GM21529 (cell line): ENCODE measurements around the gene GREM2.

Experiments used
- ATAC-seq: cut with Tn5 transposase; IDR thresholded peaks from one replicate; pipeline ENCODE4 v1.9.1; 2021; ENCODE audit not compliant: unreplicated experiment

Gene GREM2

DNA sequence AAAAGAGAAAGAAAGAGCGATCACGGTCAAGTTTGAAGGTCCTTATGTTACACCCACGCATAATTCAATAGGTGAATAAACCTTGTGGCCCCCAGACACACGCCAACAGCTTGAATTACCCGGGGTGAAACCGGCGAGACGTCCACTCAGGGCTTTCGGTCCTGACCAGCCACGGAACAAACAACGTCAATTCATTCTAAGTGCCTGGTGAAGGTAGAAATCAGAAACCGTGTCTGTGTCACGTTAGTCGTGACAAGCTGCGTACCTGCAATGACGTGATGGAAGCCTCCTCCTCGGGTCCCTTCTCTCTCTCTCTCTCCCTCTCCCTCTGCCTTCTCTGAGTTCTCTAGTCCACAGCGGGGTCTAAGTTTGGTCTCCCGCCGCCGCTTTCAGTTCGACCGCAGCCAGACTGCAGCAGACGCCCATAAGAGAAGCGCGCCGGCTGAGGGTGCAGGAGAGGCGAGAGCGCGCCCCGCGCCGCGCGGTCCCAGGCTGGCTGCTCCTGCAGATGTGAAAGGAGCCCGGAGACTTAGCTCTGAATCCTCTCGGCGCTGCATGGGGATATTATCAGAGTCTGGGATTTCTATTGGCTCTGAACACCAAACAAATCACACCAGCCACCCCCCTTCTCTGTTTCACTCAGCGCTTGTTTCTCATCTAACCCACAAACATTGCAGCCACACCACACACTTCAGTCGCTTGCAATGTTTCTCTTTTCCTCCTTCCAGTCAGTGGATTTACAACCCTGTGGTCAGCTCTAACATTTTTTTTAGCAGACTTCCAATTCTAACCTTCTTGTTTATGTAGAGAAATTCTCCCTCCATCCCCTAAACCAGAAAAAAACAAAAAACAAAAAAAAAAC, at the start of gene GREM2:
GREM2 (minus strand) TSS at position 537 of the 862 bp plus-strand sequence. CDS start 118,680 bp downstream, outside the sequence.
- ATAC-seq = peak; percentile 87

DNA sequence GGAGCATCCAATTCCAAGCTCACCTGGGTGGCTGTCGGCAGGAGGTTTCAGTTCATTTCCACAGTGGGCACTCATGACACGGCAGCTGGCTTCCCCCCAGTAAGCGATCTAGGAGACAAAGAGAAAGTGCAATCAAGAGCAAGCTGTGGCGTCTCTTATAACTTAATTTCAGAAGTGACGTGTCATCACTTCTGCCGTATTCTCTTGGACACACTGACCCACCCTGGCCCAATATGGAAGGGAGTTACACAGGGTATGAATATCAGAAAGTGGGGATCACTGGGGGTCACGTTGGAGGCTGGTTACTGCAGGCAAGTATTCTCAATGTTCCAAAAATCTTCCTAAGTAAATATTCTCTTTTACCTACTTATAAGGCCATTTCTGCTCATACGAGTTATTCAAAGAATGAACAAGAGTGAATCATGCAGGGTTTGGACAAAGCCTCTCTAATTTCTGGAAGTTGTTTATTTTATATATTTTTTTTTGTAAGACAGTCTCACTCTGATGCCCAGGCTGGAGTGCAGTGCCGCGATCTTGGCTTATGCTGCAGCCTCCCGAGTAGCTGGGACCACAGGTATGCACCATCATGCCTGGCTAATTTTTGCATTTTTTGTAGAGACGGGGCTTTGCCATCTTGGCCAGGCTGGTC, 46.5 kb upstream of the GREM2 start:
- no peak for ATAC-seq

DNA sequence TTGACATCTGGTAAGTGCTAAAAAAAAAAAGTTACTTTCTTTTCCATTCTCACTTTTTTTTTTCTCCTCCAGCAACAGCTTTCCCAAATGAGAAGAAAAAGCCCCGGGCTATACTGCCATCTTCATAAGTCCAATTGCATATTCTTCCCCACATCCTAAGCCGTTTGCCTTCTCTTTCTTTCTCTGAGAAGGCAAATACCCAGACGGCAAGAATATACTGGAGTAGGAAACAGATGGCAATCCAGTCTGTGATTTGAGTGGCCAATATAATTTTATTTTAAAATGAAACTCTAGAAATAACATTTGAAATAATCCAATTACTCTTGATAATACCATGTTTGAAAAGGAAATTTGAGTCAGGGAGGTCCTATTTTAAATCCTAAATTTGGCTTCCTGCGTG, 44.6 kb upstream of the GREM2 start:
- no peak for ATAC-seq

DNA sequence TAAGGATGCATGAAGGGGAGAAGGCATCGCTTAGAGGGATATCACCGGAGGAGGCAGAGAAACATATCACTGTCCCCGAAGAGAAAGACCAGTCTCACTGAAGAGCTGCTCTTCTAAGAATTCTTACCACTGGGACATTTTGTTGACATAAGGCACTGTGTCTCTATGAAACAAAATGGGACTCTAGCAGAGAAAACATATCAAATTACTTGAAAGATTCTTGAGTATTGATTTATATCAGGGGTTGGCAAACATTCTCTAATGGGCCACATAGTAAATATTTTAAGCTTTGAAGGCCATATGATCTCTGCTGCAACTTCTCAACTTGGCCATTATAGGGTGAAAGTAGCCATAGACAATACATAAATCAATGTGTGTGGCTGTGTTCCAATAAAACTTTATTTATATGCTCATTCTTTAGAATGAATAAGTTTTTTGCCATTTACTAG, 41.0 kb upstream of the GREM2 start:
- ATAC-seq = no peak

DNA sequence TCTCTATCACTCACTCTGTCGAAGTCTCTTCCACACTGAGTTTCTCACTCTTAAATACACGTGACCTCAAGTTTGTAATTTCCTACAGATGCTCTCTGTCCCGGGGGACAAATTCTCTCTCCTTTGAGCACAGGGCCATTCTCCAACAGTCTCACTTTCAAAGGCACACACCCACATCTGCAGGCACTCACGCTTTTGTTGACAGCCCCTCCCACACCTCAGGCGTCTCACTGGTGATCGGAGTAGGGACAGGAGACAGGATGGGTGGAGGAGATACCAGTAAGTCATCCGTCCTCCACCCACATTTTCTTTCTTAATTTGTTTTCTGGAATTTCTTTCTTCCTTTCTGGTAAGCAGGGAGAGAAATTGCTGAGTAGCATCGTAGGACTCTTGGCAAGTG, 40.6 kb upstream of the GREM2 start:
- no peak for ATAC-seq

DNA sequence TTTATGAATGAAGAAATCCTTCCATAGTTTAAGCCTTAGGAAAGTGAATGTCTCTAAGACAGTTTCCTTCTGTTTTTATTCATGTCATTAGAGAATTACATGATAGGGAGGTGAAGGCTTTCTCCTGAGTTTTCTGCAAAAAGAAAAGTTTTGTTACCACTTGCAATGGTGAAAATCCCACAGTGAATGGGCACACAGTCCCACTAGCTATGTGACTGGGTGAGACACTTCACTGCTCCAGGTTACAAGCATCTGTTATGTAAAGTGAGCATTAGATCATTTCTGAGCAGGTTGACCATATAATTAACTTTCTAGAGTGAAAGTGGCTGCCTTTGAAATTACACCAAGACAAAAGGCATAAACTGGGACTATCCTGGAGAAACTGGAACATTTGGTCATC, 38.9 kb upstream of the GREM2 start:
- no peak for ATAC-seq

DNA sequence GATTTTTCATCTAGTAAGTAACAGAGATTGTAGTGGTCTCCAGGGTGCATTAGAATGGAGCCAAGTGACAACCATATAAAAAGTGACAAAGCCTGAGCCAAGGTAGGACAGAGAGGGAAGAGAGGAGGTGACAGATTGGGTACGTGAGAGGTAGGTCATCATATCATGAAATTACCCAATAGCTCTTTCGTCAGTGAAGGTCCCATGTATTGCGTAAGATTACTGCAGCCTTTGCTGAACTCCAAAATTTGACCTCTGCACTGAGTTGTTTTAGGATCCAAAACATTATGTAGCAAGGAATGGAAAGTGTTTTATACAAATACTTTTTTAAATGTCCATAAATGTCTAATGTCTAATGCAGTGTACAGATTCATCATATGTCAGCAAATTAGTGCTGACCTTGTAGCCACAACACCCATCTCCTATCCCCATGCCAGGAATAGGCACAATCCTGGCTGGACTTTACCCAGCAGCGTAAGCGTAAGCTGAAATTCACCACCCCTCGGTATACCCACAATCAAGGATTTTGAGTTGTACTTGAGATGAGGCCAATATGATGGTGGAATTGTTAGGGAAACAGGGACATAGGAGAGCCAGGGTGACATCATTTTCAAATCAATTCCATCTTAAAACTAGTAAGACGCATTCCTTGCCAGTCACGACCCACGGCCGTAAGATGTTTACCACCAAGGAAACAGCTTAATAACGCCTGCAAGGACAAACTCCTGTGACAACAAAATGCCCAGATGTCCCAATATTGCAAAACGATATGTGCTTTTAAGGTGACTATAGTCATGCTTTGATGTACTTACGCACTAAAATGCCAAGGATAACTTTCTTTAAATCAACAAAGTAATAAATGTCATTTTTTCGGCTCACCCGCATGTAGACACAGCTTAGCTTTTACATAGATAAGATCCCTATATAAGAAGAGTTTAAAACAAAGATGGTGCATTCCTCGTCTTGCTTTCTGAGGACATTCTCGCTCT, 38.1 kb upstream of the GREM2 start:
- ATAC-seq = no peak

DNA sequence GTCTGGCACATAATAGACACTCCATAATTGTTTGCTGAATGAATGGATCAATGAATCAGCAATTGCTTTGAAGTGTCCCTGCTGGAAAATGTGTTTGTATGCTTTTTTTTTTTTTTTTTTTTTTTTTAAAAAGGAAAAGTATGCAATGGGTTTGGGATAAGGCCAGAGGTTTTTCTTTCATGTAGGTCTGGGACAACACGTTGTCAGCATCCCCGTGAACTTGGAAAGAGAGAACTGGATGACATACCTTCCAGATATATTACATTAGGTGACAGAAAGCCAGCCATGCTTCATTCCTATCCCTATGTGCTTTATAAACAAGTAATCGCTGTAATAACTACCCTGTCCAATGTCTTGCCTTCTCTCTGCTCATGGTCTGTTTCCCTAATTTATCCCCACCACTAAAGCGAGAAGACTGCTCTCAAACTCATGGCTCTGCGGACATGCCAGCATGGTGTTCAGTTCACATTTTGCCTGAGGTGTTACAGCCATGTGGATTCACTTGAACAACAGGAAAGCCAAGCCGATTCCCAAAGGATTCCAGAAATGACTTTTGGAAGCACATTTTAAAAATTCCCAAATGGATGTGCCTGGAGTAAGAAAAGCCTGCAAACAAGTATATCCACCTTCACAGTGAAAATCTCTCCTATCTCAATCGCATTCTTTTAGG, 34.8 kb upstream of the GREM2 start:
- no peak for ATAC-seq

DNA sequence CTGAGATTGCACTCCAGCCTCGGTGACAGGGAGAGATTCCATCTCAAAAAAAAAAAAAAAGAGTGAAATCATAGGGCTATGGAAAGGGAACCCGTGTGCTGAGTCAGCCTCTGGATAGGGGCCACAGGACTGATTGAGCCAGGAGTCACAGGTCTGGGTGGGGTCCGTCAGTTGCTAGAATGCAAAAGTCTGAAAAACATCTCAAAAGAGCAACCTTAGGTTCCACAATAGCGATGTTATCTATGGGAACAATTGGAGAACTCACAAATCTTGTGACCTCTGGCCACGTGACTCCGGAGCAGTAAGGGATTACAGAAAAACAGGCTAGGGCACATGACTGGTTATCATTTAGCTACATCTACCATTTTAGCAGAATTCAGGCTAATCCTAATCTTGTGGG, 32.8 kb upstream of the GREM2 start:
- no peak for ATAC-seq

DNA sequence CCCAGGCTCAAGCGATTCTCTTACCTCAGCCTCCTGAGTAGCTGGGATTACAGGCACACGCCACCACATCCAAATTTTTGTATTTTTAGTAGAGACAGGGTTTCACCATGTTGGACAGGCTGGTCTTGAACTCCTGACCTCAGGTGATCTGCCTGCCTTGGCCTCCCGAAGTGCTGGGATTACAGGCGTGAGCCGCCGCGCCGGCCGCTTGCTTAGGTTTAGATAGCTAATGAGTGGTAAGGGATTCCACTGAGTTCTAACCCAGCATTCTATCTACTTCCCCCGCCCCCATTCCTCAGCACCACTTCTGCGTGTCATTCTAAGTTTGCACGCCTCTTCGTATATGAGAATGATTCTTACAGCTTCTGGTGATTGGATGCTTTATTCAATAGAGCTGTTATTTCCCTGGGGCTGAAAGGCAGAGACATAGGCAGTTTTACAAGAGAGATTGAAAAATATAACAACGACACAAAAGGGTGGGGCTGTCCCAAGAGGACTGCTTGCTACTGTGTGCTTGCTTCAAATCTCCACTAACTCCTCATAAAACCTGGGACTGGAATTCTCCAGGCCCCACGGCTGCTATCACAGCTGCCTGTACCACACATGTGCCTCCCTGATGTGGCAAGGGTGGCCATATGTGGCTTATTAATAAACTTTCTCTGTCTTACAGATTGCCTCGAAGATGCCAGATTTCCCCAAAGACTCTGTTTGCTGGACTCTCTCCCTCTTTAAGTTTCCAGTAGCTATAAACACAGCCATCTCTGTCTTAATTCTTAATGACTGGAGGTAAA, 23.7 kb upstream of the GREM2 start:
- ATAC-seq = no peak

DNA sequence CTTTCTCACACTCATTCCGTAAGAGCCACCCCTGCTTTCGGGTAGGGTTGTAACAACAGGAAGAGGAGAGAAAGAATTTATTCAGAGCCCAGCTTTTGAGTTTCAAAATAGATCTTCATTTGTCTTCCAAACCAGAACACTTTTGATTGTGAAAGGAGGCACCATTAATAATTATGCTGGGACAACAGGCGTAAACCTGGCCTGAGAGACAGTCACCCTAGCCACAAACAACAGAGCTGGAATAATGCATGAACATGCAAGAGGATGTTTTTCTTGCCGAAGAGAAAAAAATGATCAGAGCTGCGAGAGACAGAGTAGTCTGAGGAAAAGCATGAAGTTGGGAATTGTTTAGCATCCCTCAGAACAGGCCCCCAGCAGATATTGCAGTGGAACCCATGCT, 18.5 kb upstream of the GREM2 start:
- ATAC-seq = no peak

DNA sequence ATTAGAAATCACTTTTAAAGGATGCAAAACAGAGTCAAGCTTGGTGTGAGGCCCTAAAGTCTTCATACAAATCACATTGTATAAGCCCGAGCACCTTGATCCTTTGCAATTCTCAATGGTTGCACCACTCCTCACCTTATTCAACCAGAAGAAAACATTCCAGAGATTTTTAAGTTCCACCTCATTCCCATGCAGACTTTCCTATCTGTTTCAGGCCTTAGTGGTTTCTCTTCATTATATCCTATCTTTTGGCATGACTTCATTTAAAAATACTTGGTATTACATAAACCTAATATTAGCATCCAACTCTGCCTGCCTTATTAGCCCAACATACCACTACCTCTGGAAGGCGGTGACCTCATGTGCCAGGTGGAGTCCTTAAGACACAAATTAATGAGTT, 9.3 kb upstream of the GREM2 start:
- no peak for ATAC-seq

DNA sequence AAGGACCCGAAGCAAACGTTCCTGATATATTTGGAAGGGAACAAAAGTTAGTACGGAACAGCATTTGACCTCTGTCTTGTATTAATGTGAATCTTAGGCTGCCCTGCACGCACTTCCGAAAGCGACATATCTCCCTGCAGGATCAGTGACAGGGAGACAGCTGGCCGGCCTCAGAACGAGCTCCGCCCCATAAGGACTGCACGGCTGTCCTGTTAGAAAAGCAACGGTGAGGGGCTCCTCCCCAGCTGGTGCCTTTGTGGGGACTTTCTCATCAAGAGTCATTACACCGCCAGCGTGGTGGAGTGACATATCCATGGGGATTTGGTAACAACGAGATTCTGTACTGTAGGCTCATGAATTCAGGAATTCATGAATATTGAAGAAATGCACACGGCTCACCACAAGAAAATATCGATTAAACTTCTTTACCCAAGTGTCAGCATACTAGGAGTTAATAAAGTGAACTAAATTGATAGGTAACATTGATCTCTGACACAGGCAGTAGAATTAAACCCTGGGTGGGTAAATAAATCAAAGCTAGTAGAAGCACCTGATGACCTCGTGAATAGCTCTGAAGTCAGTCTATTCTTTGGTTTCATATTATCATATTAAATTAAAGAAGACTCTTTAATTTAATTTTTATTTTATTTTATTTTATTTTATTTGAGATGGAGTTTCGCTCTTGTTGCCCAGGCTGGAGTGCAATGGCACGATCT, 8.1 kb upstream of the GREM2 start:
- ATAC-seq = no peak

DNA sequence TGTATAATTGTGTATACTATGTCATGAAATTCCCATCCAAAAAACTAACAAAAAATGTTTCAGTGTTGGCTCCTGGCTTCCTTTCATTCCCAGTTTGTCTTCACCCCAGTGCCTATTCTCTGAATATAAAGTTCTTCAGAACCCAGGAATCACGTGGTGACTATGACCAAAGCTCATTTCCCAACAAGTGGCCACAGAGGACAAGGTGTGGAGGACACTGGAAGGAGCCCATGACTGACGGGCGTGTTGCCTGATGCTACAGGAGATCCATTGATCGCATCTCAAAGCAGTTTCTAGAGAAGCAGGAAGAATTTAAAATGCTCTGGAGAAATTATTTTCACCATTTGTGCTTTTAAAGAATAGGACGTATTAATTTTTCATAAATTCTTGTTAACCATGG, 7.4 kb upstream of the GREM2 start:
- no peak for ATAC-seq

DNA sequence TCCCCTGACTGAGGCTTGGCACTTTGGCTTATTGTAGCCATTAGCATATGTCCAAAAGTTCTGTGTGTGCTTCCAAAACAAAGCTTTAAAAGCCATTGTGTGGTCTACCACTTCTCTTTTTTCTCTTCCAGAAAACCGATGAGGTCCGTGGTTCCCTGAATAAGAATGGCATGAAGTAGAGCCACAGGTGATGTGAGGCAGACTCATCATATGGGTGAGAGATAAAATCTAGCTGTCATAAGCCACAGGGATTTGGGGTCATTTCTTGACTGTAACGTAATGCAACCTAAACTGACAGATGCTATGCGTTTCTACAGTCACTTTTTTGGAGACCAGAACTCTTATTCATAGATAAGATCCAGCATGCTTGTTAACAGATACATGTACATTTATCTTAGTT, 7.0 kb upstream of the GREM2 start:
- no peak for ATAC-seq

DNA sequence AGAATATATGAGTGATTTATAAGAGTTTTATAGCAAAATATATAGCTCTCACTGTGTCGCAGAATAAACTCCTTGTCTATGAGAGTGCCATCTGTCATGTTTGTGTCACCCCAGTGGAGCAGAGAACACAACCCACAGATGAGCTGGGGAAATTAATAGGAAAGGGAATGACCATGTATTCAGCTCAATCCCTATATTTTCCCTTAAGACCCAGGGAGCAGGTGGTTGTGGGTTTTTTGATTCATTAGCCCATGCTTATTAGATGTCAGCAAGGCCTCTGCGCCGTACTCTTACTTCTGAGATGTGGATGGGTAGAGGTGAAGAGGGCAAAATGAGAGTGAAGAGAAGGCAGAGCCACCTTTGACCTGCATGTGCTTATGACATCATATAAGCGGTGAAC, 4.1 kb upstream of the GREM2 start:
- no peak for ATAC-seq

DNA sequence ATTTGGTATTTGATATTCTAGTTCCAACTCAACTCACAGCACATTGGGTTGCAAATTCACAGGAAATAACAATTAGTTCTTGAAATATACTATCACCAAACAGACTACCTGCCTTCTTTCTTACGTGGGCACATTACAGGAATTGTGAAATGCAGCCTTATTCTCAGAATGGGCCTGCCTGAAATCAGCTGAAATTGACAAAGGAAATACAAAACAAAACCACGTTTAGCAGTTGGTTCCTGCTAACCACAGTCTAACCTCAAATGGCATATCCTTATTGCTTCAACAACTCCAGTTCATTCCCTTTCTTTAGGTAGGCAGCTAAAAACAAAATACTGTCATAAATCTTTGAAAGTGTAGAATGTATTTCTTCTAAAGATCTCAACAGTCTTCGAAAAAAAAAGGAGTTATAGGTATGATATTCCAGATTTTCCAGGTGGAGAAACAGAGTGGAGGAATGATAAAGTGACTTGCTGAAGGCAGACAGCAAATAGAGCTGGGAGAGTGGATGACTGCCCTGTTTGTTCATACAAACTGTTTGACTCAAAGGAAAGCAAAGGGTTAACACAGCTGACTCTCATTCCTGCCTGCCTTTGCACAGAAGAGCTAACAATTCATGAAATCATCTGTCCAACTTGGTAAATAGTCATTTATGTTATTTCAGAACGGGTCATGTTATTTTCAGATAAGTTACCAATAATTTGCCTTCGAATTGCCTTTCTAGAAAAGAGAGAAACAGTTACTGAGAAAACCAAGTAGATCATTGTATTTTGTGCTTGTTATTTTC, 1.6 kb upstream of the GREM2 start:
- no peak for ATAC-seq

DNA sequence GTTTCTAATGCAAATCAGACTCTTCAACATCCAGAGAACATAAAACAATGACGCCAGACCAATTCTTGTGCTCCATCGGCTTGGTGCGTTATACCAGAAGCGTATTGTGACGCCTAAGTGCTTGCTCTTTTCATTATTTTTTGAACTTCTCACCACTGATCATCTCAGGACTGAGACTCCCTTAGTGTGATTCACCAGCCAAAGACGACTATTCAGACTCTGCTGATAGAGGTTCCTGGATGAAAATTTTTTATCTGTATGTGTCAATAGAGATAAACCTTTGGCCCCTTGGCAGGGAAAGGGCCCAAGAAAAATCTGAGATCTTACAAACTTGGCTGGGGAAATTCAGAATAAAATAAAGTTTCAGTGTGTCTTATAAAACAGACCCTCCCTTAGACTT, 856 bp upstream of the GREM2 start:
- ATAC-seq = no peak

DNA sequence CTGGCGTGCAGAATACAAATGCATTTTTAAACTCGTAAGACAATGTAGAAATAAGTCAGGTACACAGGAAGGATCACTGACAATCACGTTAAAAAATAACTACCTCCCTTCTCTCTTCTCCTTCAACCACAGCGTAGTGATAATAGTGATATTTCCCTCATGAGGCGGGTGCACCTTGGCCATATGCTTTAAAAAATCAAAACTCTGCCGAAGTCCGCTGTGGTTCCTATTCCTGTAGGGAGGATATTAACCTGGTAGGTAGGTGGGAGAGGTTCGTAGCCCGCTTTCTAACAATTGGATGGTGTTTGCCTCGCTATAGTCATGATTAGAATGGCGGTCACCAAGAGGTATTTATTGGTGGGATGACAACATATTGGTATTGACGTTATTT, 732 bp downstream of the GREM2 start:
- no peak for ATAC-seq
